K562 (cell line): Measurements from ENCODE around the gene UBE2N. TPM values are rescaled to one million over a fixed set of nuclear protein-coding genes. Genes with fewer than 3 reads are reported as not detected.

Source experiments
- REST ChIP-seq, 2 experiments: fragments of 450-650 bp; formaldehyde crosslinking in 1 of 2; IDR thresholded peaks; 2 replicates each; pipeline versions ENCODE4 v1.4.0 to v1.6.1; 2014 to 2020; ENCODE audit warnings: mild to moderate bottlenecking in 2 of 2, borderline replicate concordance in 1 of 2, low read depth in 1 of 2
- polyA plus RNA-seq, 8 experiments: library from polyadenylated mRNA; depleted of rRNA in 4 of 8; stranded (reverse) in 5 of 8; unstranded in 3 of 8; fragments of >200 nt; fragmentation: Nextera tagmentation in 2 of 8; fragmentation: Illumina TruSeq in 1 of 8; extraction: Ambion mirVana in 2 of 8; extraction: Trizol in 1 of 8; gene quantifications; 2 replicates each; pipeline versions ENCODE4 v1.2.1 to v1.2.3, GENCODE V29; 2011 to 2014; ENCODE audit warnings: inconsistent platforms in 1 of 8, missing spikeins in 1 of 8
- total RNA-seq, 7 experiments: library from RNA; depleted of rRNA in 6 of 7; stranded (reverse); fragments of >200 nt in 6 of 7; fragmentation: Illumina TruSeq in 2 of 7; extraction: Trizol in 2 of 7; gene quantifications; 2 replicates each; pipeline versions ENCODE4 v1.2.1 to v1.2.3, GENCODE V29; 2011 to 2021; ENCODE audit warnings: low replicate concordance in 1 of 7

The UBE2N gene
- total and polyA plus RNA-seq, 9 of the 15 experiments (the other 6 are each of a cell fraction or from before 2014, with no cell fraction given): 189 to 826 (median 260) TPM

GRCh38 chr12:93429852-93430251 is 11.9 kb downstream of the UBE2N start (continued):
- TF ChIP-seq REST (IDR thresholded peaks at IDR 0.05; ENCODE audit: borderline replicate concordance) (no peak), REST (CRISPR knock-in tag; IDR thresholded peaks at IDR 0.05; ENCODE audit: low read depth) (no peak)
